Spleen (tissue), 11 donors: Measurements from ENCODE around the gene SFMBT1. TPM values are rescaled to one million over a fixed set of nuclear protein-coding genes. Genes with fewer than 3 reads are reported as not detected.

Source experiments
- DNase-seq: peaks from one replicate; pipeline ENCODE4 v3.0.0-alpha.2; 2020
- H3K27ac ChIP-seq, 8 donors: fragments of 200-600 bp; sonication (generic) in 7 of 8; 1 replicate in 4 of 8; 2 replicates in 4 of 8; pipeline versions ENCODE4 v1.5.0 to v1.8.0; 2016 to 2021; ENCODE audit warnings: inconsistent platforms in 4 of 8, mild to moderate bottlenecking in 4 of 8, moderate library complexity in 1 of 8
- H3K27me3 ChIP-seq, 7 donors: fragments of 200-600 bp; sonication (generic) in 6 of 7; replicated peaks in 1 of 7; 1 replicate in 4 of 7; 2 replicates in 3 of 7; pipeline versions ENCODE4 v1.5.0 to v1.8.0; 2016 to 2021; ENCODE audit warnings: inconsistent platforms in 3 of 7, mild to moderate bottlenecking in 1 of 7
- H3K36me3 ChIP-seq, 6 donors: fragments of 200-600 bp; sonication (generic) in 5 of 6; 1 replicate in 4 of 6; 2 replicates in 2 of 6; pipeline versions ENCODE4 v1.5.0 to v1.8.0; 2016 to 2021; ENCODE audit warnings: inconsistent platforms in 2 of 6
- H3K4me1 ChIP-seq, 6 donors: fragments of 200-600 bp; sonication (generic) in 5 of 6; 1 replicate in 3 of 6; 2 replicates in 3 of 6; pipeline versions ENCODE4 v1.5.0 to v1.8.0; 2016 to 2021; ENCODE audit warnings: inconsistent platforms in 3 of 6
- H3K4me3 ChIP-seq, 8 donors: fragments of 200-600 bp; sonication (generic) in 7 of 8; 1 replicate in 4 of 8; 2 replicates in 4 of 8; pipeline versions ENCODE4 v1.5.0 to v1.8.0; 2016 to 2021; ENCODE audit warnings: inconsistent platforms in 4 of 8, mild to moderate bottlenecking in 4 of 8, moderate library complexity in 2 of 8
- H3K9me3 ChIP-seq, 8 donors: fragments of 200-600 bp; sonication (generic) in 7 of 8; 1 replicate in 4 of 8; 2 replicates in 4 of 8; pipeline versions ENCODE4 v1.5.0 to v1.8.0; 2016 to 2021; ENCODE audit warnings: inconsistent platforms in 4 of 8
- CTCF ChIP-seq, 11 experiments: fragments of 200-600 bp in 7 of 11; fragments of 450-650 bp in 4 of 11; sonication (generic) in 4 of 11; IDR thresholded peaks in 8 of 11; conservative IDR thresholded peaks in 3 of 11; 1 replicate in 7 of 11; 2 replicates in 4 of 11; pipeline versions ENCODE4 v1.4.0 to v1.8.0; 2016 to 2021; ENCODE audit warnings: antibody characterized with exemption in 11 of 11, inconsistent platforms in 4 of 11, mild to moderate bottlenecking in 1 of 11
- POLR2A ChIP-seq, 3 donors: fragments of 450-650 bp; IDR thresholded peaks; one replicate each; pipeline ENCODE4 v1.5.1; 2017; ENCODE audit warnings: antibody characterized with exemption in 3 of 3, mild to moderate bottlenecking in 1 of 3
- POLR2AphosphoS5 ChIP-seq, 3 donors: sonication (generic); formaldehyde crosslinking; IDR thresholded peaks; one replicate each; pipeline ENCODE4 v1.5.1; 2017; ENCODE audit warnings: antibody characterized with exemption in 3 of 3
- WGBS, 5 donors: extraction: QIAGEN DNeasy Blood & Tissue Kit in 3 of 5; methylation state at CpG; one replicate each; pipeline versions ENCODE4 v1.1.5 to v1.1.7; 2013 to 2018; 5-methylcytosine and 5-hydroxymethylcytosine counted together
- intact Hi-C: fragments of 100-400 bp; cut with DNase I; formaldehyde crosslinking; loops from one replicate; pipeline ENCODE4 v1.15.0; 2023; ENCODE audit warnings: low total_unique reads
- polyA plus RNA-seq, 3 donors: library from polyadenylated mRNA; stranded (reverse); fragments of 200-250 nt; gene quantifications; one replicate each; pipeline ENCODE4 v1.2.1, GENCODE V29; 2013
- total RNA-seq, 7 donors: library from RNA; depleted of rRNA in 3 of 7; stranded (reverse); fragments of >200 nt in 3 of 7; fragmentation: NEBNext Ultra II Directional in 4 of 7; extraction: Animal tissue kit (Norgen Biotek cat#: 25700) in 4 of 7; gene quantifications; one replicate each; pipeline versions ENCODE4 v1.1.0 to v1.2.1, GENCODE V29; 2016 to 2021
- donor health status: healthy with polysubstance abuse.
- donor health status: DM: no; HTN: no; CAD: no; lungs with moderate emphysema.
- donor health status: DM: no; HTN: no; CAD: no.
- donor health status: Bipolar disorder and iron deficiency.
- donor health status: healthy.
- donor health status: DM: no; HTN: no; CAD: no.
- donor health status: DM: yes; HTN: yes; CAD: no.

Gene SFMBT1
- total and polyA plus RNA-seq, 10 donors: 3.0 to 24.9 (median 12.3) TPM

- DNase-seq: no peak
- Histone ChIP-seq H3K4me3 (no peak overlapping the region), H3K4me1 (peaks cover 0 to 48% (median 37%) of the 10 kb centered on the region in 6 donors), H3K27ac (no peak overlapping the region), H3K36me3 (peaks cover 0 to 65% (median 0%) of the 10 kb centered on the region in 6 donors), H3K27me3 (no peaks in the 10 kb centered on the region), H3K9me3 (no peaks in the 10 kb centered on the region)
- no peak for TF ChIP-seq CTCF (IDR thresholded peaks at IDR 0.05 in 8 of 11, conservative IDR thresholded peaks at IDR 0.05 in 3 of 11)
- TF ChIP-seq POLR2AphosphoS5 (IDR thresholded peaks at IDR 0.05): no peak
- no peak for TF ChIP-seq POLR2A (IDR thresholded peaks at IDR 0.05)
- intact Hi-C loops: no loop called here
- WGBS, 5 donors: 94 to 97% (median 96%) methylated on average over 8 of the region's 8 CpGs
Observed at GRCh38 chr3:52889901-52890300, 156.0 kb downstream of the SFMBT1 start.

- 90 to 95% (median 94%) methylated on average over 4 of the region's 4 CpGs for WGBS, 5 donors
- no peaks in the 10 kb centered on the region for H3K27me3 ChIP-seq
- peaks cover 0 to 70% (median 0%) of the 10 kb centered on the region in 6 donors for H3K36me3 ChIP-seq
- TF ChIP-seq POLR2AphosphoS5 (IDR thresholded peaks at IDR 0.05): no peak
- TF ChIP-seq CTCF (IDR thresholded peaks at IDR 0.05 in 8 of 11, conservative IDR thresholded peaks at IDR 0.05 in 3 of 11): no peak
- TF ChIP-seq POLR2A (IDR thresholded peaks at IDR 0.05): no peak
- H3K27ac ChIP-seq: no peak overlapping the region
- H3K4me1 ChIP-seq: peaks cover 0 to 20% (median 12%) of the 10 kb centered on the region in 6 donors
- no peak overlapping the region for H3K4me3 ChIP-seq
- intact Hi-C loops: no loop called here
- DNase-seq: no peak
- H3K9me3 ChIP-seq: no peaks in the 10 kb centered on the region
Observed at GRCh38 chr3:52887166-52887565, 158.7 kb downstream of the SFMBT1 start.

GRCh38 chr3:52886049-52886730 lies 159.7 kb downstream of the SFMBT1 start:
- intact Hi-C loops: no loop called here
- H3K4me3 ChIP-seq: no peak overlapping the region
- H3K27me3 ChIP-seq: no peaks in the 10 kb centered on the region
- H3K27ac ChIP-seq: no peak overlapping the region
- DNase-seq: no peak
- peaks cover 0 to 11% (median 3%) of the 10 kb centered on the region in 6 donors for H3K4me1 ChIP-seq
- H3K9me3 ChIP-seq: no peaks in the 10 kb centered on the region
- WGBS, 5 donors: 90 to 96% (median 93%) methylated on average over 5 of the region's 5 CpGs
- peaks cover 0 to 78% (median 0%) of the 10 kb centered on the region in 6 donors for H3K36me3 ChIP-seq
- TF ChIP-seq POLR2A (IDR thresholded peaks at IDR 0.05): no peak
- no peak for TF ChIP-seq POLR2AphosphoS5 (IDR thresholded peaks at IDR 0.05)
- TF ChIP-seq CTCF (IDR thresholded peaks at IDR 0.05 in 8 of 11, conservative IDR thresholded peaks at IDR 0.05 in 3 of 11): no peak

- no peak overlapping the region for H3K4me3 ChIP-seq
- peaks cover 0 to under 1% (median 0%) of the 10 kb centered on the region in 6 donors for H3K4me1 ChIP-seq
- peaks cover 0 to 80% (median 4%) of the 10 kb centered on the region in 6 donors for H3K36me3 ChIP-seq
- DNase-seq: no peak
- intact Hi-C loops: no loop called here
- H3K9me3 ChIP-seq: no peaks in the 10 kb centered on the region
- WGBS, 5 donors: 86 to 95% (median 88%) methylated on average over 4 of the region's 4 CpGs
- H3K27me3 ChIP-seq: no peaks in the 10 kb centered on the region
- TF ChIP-seq POLR2A (IDR thresholded peaks at IDR 0.05): no peak
- TF ChIP-seq CTCF (IDR thresholded peaks at IDR 0.05 in 8 of 11, conservative IDR thresholded peaks at IDR 0.05 in 3 of 11): no peak
- TF ChIP-seq POLR2AphosphoS5 (IDR thresholded peaks at IDR 0.05): no peak
- no peak overlapping the region for H3K27ac ChIP-seq
Observed at GRCh38 chr3:52882377-52882776, 163.5 kb downstream of the SFMBT1 start.
